Mammary epithelial cell (primary cell): Measurements from ENCODE around the gene MEI4.

Experiments used
- EZH2 ChIP-seq: IDR thresholded peaks from 2 replicates; pipeline ENCODE4 v1.6.1; 2012; ENCODE audit warnings: low read length, inconsistent platforms, borderline replicate concordance
- TF ChIP-seq, protein P1 (sequence below), 2 donors: IDR thresholded peaks in 1 of 2; conservative IDR thresholded peaks in 1 of 2; 2 replicates each; pipeline ENCODE4 v1.5.1; 2011 to 2012; ENCODE audit warnings: inconsistent platforms in 2 of 2, low read length in 2 of 2, mild to moderate bottlenecking in 2 of 2, control low read depth in 1 of 2, low read depth in 1 of 2; ENCODE audit not compliant: insufficient read depth in 1 of 2; ENCODE audit errors: extremely low read depth in 1 of 2

DNA sequence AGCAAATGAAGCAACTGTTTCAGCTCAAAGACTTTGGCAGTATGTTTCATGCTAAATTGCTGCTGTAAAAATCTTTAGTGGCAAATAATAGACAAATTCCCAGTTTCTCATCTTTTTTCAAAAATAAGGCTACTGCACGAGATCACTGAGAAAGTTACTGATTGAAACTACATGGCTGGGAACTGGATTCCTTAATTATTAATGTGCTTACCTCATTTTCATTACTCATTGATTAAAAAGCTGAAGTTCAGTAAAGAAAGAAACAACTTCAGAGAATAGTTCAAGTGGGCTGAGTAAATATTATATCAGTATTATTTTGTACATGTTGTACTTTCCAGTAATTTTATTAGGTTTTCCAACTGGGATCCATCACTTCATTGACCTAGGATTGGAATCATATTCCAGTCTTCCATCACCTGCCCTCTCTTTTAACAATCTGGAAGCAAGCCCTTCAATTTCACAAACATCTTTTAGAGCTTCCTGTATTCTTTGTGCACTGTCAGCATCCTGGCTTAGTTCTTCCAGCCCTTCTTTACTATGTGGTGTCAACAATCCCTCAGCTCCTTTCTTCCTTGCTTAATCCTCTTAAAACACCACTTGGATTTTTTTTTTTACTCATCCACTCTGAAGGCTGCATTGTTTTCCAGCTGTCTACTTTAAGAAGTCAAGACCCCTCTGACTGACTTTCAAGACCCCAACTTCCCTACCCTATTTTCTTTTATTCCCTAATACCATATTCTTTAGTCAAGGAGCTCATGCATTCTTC, 4.3 kb downstream of the MEI4 start:
- no peak for TF ChIP-seq EZH2
- TF ChIP-seq, protein P1, sequence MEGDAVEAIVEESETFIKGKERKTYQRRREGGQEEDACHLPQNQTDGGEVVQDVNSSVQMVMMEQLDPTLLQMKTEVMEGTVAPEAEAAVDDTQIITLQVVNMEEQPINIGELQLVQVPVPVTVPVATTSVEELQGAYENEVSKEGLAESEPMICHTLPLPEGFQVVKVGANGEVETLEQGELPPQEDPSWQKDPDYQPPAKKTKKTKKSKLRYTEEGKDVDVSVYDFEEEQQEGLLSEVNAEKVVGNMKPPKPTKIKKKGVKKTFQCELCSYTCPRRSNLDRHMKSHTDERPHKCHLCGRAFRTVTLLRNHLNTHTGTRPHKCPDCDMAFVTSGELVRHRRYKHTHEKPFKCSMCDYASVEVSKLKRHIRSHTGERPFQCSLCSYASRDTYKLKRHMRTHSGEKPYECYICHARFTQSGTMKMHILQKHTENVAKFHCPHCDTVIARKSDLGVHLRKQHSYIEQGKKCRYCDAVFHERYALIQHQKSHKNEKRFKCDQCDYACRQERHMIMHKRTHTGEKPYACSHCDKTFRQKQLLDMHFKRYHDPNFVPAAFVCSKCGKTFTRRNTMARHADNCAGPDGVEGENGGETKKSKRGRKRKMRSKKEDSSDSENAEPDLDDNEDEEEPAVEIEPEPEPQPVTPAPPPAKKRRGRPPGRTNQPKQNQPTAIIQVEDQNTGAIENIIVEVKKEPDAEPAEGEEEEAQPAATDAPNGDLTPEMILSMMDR (conservative IDR thresholded peaks at IDR 0.05 in 1 of 2, IDR thresholded peaks at IDR 0.05 in 1 of 2; ENCODE audit: extremely low read depth in 1 of 2, insufficient read depth in 1 of 2, low read depth in 1 of 2, low read length in 2 of 2) = no peak
